Effector memory CD8-positive, alpha-beta T cell (primary cell): ENCODE data around the gene SNAPC1.
"Not testable (repeated sequence)": the region's sequence is repeated elsewhere in the genome, so short reads cannot be mapped to it uniquely, and the experiment has no call there.

Experiments used
- ATAC-seq: fragments of 150-1000 bp; cut with Tn5 transposase; replicated peaks from 2 replicates; pipeline ENCODE4 v1.10.0; 2021; ENCODE audit warnings: mild to moderate bottlenecking, moderate library complexity
- DNase-seq, 3 experiments: peaks; one replicate each; pipeline ENCODE4 v3.0.0; 2021
- H3K27ac Mint-ChIP-seq, 2 donors: one replicate each; pipeline ENCODE4 v1.8.0; 2022; ENCODE audit warnings: mild to moderate bottlenecking in 2 of 2, mixed read lengths in 2 of 2, moderate library complexity in 2 of 2
- H3K27me3 Mint-ChIP-seq, 2 donors: one replicate each; pipeline ENCODE4 v1.8.0; 2022; ENCODE audit warnings: mixed read lengths in 2 of 2
- H3K36me3 Mint-ChIP-seq: one replicate; pipeline ENCODE4 v1.8.0; 2022; ENCODE audit warnings: mild to moderate bottlenecking, moderate library complexity, mixed read lengths; ENCODE audit not compliant: insufficient read depth
- H3K4me1 Mint-ChIP-seq, 2 donors: one replicate each; pipeline ENCODE4 v1.8.0; 2022; ENCODE audit warnings: low read depth in 2 of 2, mixed read lengths in 2 of 2
- H3K4me3 Mint-ChIP-seq, 2 donors: one replicate each; pipeline ENCODE4 v1.8.0; 2022; ENCODE audit warnings: mild to moderate bottlenecking in 2 of 2, mixed read lengths in 2 of 2, moderate library complexity in 2 of 2
- H3K9me3 Mint-ChIP-seq, 2 donors: one replicate each; pipeline ENCODE4 v1.8.0; 2022; ENCODE audit warnings: mixed read lengths in 2 of 2

The SNAPC1 gene

GRCh38 chr14:61754627-61755381 lies 7.4 kb upstream of the SNAPC1 start:
- ATAC-seq (no peak), DNase-seq (no peak)
- H3K4me3 Mint-ChIP-seq, result no peak overlapping the region
- H3K36me3 Mint-ChIP-seq, result peaks cover 27% of the 10 kb centered on the region
- H3K9me3 Mint-ChIP-seq, result no peaks in the 10 kb centered on the region
- H3K27me3 Mint-ChIP-seq, result peaks cover 12 to 23% of the 10 kb centered on the region in 2 donors
- peaks cover 2 to 4% of the 10 kb centered on the region in 2 donors for H3K4me1 Mint-ChIP-seq
- no peak overlapping the region for H3K27ac Mint-ChIP-seq

GRCh38 chr14:61755382-61755742 lies 6.9 kb upstream of the SNAPC1 start:
- H3K27me3 Mint-ChIP-seq, result peaks cover 12 to 23% of the 10 kb centered on the region in 2 donors
- H3K36me3 Mint-ChIP-seq, result peaks cover 21% of the 10 kb centered on the region
- DNase-seq, H3K9me3 Mint-ChIP-seq, ATAC-seq, H3K27ac Mint-ChIP-seq, H3K4me1 Mint-ChIP-seq, H3K4me3 Mint-ChIP-seq: not testable (repeated sequence)

GRCh38 chr14:61756135-61756534 lies 6.1 kb upstream of the SNAPC1 start:
- H3K4me1 Mint-ChIP-seq, result no peaks in the 10 kb centered on the region
- no peak overlapping the region for H3K27ac Mint-ChIP-seq
- ATAC-seq, result no peak

GRCh38 chr14:61759878-61760277 lies 2.3 kb upstream of the SNAPC1 start:
- peaks cover 7 to 17% of the 10 kb centered on the region in 2 donors for H3K27me3 Mint-ChIP-seq
- peaks cover 17 to 21% of the 10 kb centered on the region in 2 donors for H3K4me1 Mint-ChIP-seq
- no peaks in the 10 kb centered on the region for H3K9me3 Mint-ChIP-seq
- H3K4me3 Mint-ChIP-seq, result no peak overlapping the region
- peaks cover 24% of the 10 kb centered on the region for H3K36me3 Mint-ChIP-seq
- no peak overlapping the region for H3K27ac Mint-ChIP-seq
- DNase-seq (no peak), ATAC-seq (no peak)

More at GRCh38 chr14:61756135-61756534, 6.1 kb upstream of the SNAPC1 start:
- DNase-seq, result no peak
- no peak overlapping the region for H3K4me3 Mint-ChIP-seq
- no peaks in the 10 kb centered on the region for H3K9me3 Mint-ChIP-seq
- peaks cover 12 to 23% of the 10 kb centered on the region in 2 donors for H3K27me3 Mint-ChIP-seq
- peaks cover 14% of the 10 kb centered on the region for H3K36me3 Mint-ChIP-seq

- no peaks in the 10 kb centered on the region for H3K9me3 Mint-ChIP-seq
- H3K36me3 Mint-ChIP-seq, result peaks cover 24% of the 10 kb centered on the region
- H3K4me3 Mint-ChIP-seq, result peak overlapping the region; percentile 92 to 97
- peak overlapping the region; percentile 95 to 98 for H3K27ac Mint-ChIP-seq
- H3K4me1 Mint-ChIP-seq, result peaks cover 21% of the 10 kb centered on the region in 2 donors
- DNase-seq (no peak), ATAC-seq (peak; percentile 2)
- H3K27me3 Mint-ChIP-seq, result peaks cover 0 to under 1% of the 10 kb centered on the region in 2 donors
Observed at GRCh38 chr14:61761557-61761956, 663 bp upstream of the SNAPC1 start.

- Mint-ChIP-seq H3K4me1 (peaks cover 21% of the 10 kb centered on the region in 2 donors), H3K4me3 (no peak overlapping the region)
Observed at GRCh38 chr14:61764342-61765122, 2.3 kb downstream of the SNAPC1 start.

GRCh38 chr14:61765225-61765943 lies 3.2 kb downstream of the SNAPC1 start:
- ATAC-seq (no peak), DNase-seq (no peak)
- peaks cover 32% of the 10 kb centered on the region for H3K36me3 Mint-ChIP-seq
- H3K27me3 Mint-ChIP-seq, result no peaks in the 10 kb centered on the region
- no peak overlapping the region for H3K4me3 Mint-ChIP-seq
- peak overlapping the region in 1 of 2 donors; percentile 10 for H3K27ac Mint-ChIP-seq
- peaks cover 21% of the 10 kb centered on the region in 2 donors for H3K4me1 Mint-ChIP-seq
- H3K9me3 Mint-ChIP-seq, result no peaks in the 10 kb centered on the region

More at GRCh38 chr14:61764342-61765122, 2.3 kb downstream of the SNAPC1 start:
- Mint-ChIP-seq H3K27me3 (no peaks in the 10 kb centered on the region), H3K9me3 (no peaks in the 10 kb centered on the region), H3K36me3 (peaks cover 32% of the 10 kb centered on the region), H3K27ac (no peak overlapping the region)
- DNase-seq (no peak), ATAC-seq (no peak)

GRCh38 chr14:61766151-61766550 lies 3.9 kb downstream of the SNAPC1 start:
- Mint-ChIP-seq H3K27ac (no peak overlapping the region), H3K4me3 (no peak overlapping the region), H3K27me3 (no peaks in the 10 kb centered on the region), H3K9me3 (no peaks in the 10 kb centered on the region), H3K36me3 (peaks cover 32% of the 10 kb centered on the region), H3K4me1 (peaks cover 21% of the 10 kb centered on the region in 2 donors)
- DNase-seq (no peak), ATAC-seq (no peak)

- Mint-ChIP-seq H3K27ac (no peak overlapping the region), H3K4me1 (peaks cover 8 to 12% of the 10 kb centered on the region in 2 donors), H3K9me3 (no peaks in the 10 kb centered on the region), H3K4me3 (no peak overlapping the region), H3K36me3 (peaks cover 27% of the 10 kb centered on the region), H3K27me3 (no peaks in the 10 kb centered on the region)
- DNase-seq, result no peak
- no peak for ATAC-seq
Observed at GRCh38 chr14:61768240-61768639, 6.0 kb downstream of the SNAPC1 start.

- H3K9me3 Mint-ChIP-seq, result no peaks in the 10 kb centered on the region
- no peaks in the 10 kb centered on the region for H3K27me3 Mint-ChIP-seq
- ATAC-seq (no peak), DNase-seq (no peak)
- peaks cover 0 to 4% of the 10 kb centered on the region in 2 donors for H3K4me1 Mint-ChIP-seq
- no peak overlapping the region for H3K27ac Mint-ChIP-seq
- peaks cover 30% of the 10 kb centered on the region for H3K36me3 Mint-ChIP-seq
- no peak overlapping the region for H3K4me3 Mint-ChIP-seq
Observed at GRCh38 chr14:61769893-61770292, 7.7 kb downstream of the SNAPC1 start.

- no peak for ATAC-seq
- Mint-ChIP-seq H3K27me3 (no peaks in the 10 kb centered on the region), H3K36me3 (peaks cover 27% of the 10 kb centered on the region), H3K4me3 (no peak overlapping the region), H3K27ac (no peak overlapping the region), H3K9me3 (no peaks in the 10 kb centered on the region), H3K4me1 (peaks cover 1% of the 10 kb centered on the region in 2 donors)
- DNase-seq, result no peak
Observed at GRCh38 chr14:61774861-61775260, 12.6 kb downstream of the SNAPC1 start.

- Mint-ChIP-seq H3K4me1 (peaks cover 2 to 9% of the 10 kb centered on the region in 2 donors), H3K27ac (peak overlapping the region in 1 of 2 donors; percentile 9), H3K27me3 (no peaks in the 10 kb centered on the region), H3K9me3 (no peaks in the 10 kb centered on the region), H3K36me3 (peaks cover 32% of the 10 kb centered on the region), H3K4me3 (no peak overlapping the region)
- no peak for ATAC-seq
- no peak for DNase-seq
Observed at GRCh38 chr14:61780125-61780524, 17.9 kb downstream of the SNAPC1 start.

- no peak overlapping the region for H3K4me3 Mint-ChIP-seq
- no peak for DNase-seq
- H3K4me1 Mint-ChIP-seq, result no peaks in the 10 kb centered on the region
- no peaks in the 10 kb centered on the region for H3K9me3 Mint-ChIP-seq
- ATAC-seq, result no peak
- H3K27ac Mint-ChIP-seq, result no peak overlapping the region
- peaks cover 13% of the 10 kb centered on the region for H3K36me3 Mint-ChIP-seq
- no peaks in the 10 kb centered on the region for H3K27me3 Mint-ChIP-seq
Observed at GRCh38 chr14:61797309-61797708, 35.1 kb downstream of the SNAPC1 start.
